Esophagus muscularis mucosa (tissue), 4 donors: Measurements from ENCODE around the gene EGFL7. TPM values are rescaled to one million over a fixed set of nuclear protein-coding genes. Genes with fewer than 3 reads are reported as not detected.

ENCODE experiments used
- DNase-seq: peaks from one replicate; pipeline ENCODE4 v3.0.0-alpha.2; 2017; ENCODE audit errors: extremely low spot score
- H3K27ac ChIP-seq, 4 donors: fragments of 200-600 bp; sonication (generic); replicated peaks in 1 of 4; 1 replicate in 3 of 4; 2 replicates in 1 of 4; pipeline ENCODE4 v1.5.1; 2016 to 2019; ENCODE audit warnings: mild to moderate bottlenecking in 1 of 4
- H3K27me3 ChIP-seq, 4 donors: fragments of 200-600 bp; sonication (generic); one replicate each; pipeline versions ENCODE4 v1.5.1 to v1.6.0; 2016 to 2019
- H3K36me3 ChIP-seq, 4 donors: fragments of 200-600 bp; sonication (generic); one replicate each; pipeline ENCODE4 v1.5.1; 2016 to 2019
- H3K4me1 ChIP-seq, 4 donors: fragments of 200-600 bp; sonication (generic); one replicate each; pipeline ENCODE4 v1.5.1; 2016 to 2019
- H3K4me3 ChIP-seq, 4 donors: fragments of 200-600 bp; sonication (generic); 1 replicate in 2 of 4; 2 replicates in 2 of 4; pipeline ENCODE4 v1.5.1; 2016 to 2019; ENCODE audit warnings: mild to moderate bottlenecking in 4 of 4, moderate library complexity in 1 of 4
- H3K9me3 ChIP-seq, 4 donors: fragments of 200-600 bp; sonication (generic); 1 replicate in 3 of 4; 2 replicates in 1 of 4; pipeline ENCODE4 v1.5.1; 2016 to 2019
- CTCF ChIP-seq, 3 experiments: fragments of 200-600 bp in 2 of 3; fragments of 450-650 bp in 1 of 3; sonication (generic) in 2 of 3; IDR thresholded peaks; one replicate each; pipeline ENCODE4 v1.5.1; 2017 to 2019; ENCODE audit warnings: antibody characterized with exemption in 3 of 3, mild to moderate bottlenecking in 2 of 3, moderate library complexity in 1 of 3
- EP300 ChIP-seq: sonication (generic); formaldehyde crosslinking; IDR thresholded peaks from one replicate; pipeline ENCODE4 v1.6.1; 2017; ENCODE audit warnings: antibody characterized with exemption
- POLR2A ChIP-seq: fragments of 450-650 bp; IDR thresholded peaks from one replicate; pipeline ENCODE4 v1.6.1; 2017; ENCODE audit warnings: antibody characterized with exemption, moderate library complexity, mild to moderate bottlenecking, low read depth
- POLR2AphosphoS5 ChIP-seq, 2 donors: sonication (generic); formaldehyde crosslinking; IDR thresholded peaks; one replicate each; pipeline ENCODE4 v1.6.1; 2017; ENCODE audit warnings: antibody characterized with exemption in 2 of 2
- WGBS: methylation state at CpG from one replicate; pipeline ENCODE4 v1.1.5; 2018; 5-methylcytosine and 5-hydroxymethylcytosine counted together
- intact Hi-C: fragments of 100-400 bp; cut with DNase I; formaldehyde crosslinking; loops from one replicate; pipeline ENCODE4 v1.15.1; 2023
- total RNA-seq, 4 donors: library from RNA; depleted of rRNA; stranded (reverse); fragments of >200 nt; gene quantifications; one replicate each; pipeline versions ENCODE4 v1.1.0 to v1.2.1, GENCODE V29; 2016

The EGFL7 gene
- total RNA-seq, 4 donors from 2014 or later = 33.2 to 134 (median 78.7) TPM

GRCh38 chr9:136661641-136662325 lies 933 bp upstream of the EGFL7 start:
- H3K27ac ChIP-seq = peak overlapping the region in 3 of 4 donors; percentile 65 to 80 (median 72)
- H3K36me3 ChIP-seq = peaks cover 0 to 27% (median 6%) of the 10 kb centered on the region in 4 donors
- 70% methylated on average over 2 of the region's 22 CpGs for WGBS
- H3K4me3 ChIP-seq = peak overlapping the region; percentile 53 to 65 (median 56)
- TF ChIP-seq CTCF (IDR thresholded peaks at IDR 0.05) = no peak
- no peak for TF ChIP-seq POLR2AphosphoS5 (IDR thresholded peaks at IDR 0.05)
- TF ChIP-seq EP300 = no peak
- TF ChIP-seq POLR2A = no peak
- no peaks in the 10 kb centered on the region for H3K9me3 ChIP-seq
- H3K27me3 ChIP-seq = peaks cover 0 to 92% (median 9%) of the 10 kb centered on the region in 4 donors
- H3K4me1 ChIP-seq = peaks cover 3 to 23% (median 21%) of the 10 kb centered on the region in 4 donors
- no peak for DNase-seq
- intact Hi-C loops = no loop called here

DNA sequence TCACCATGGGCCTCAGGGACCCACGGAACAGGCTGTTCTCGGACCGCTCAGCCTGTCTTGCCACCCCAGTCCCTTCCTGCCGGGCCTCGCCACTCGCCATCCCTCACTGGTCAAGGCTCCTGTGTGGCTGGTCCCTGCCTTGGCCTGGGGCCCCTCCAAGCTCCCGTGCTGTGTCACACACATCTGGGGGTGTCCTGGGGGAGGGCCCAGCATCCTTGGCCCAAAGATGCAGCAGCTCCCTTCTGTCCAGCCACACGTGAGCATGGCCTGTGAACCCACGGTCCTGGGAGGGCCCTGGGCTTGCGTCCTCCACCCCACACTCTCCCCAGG lies 425 bp upstream of the EGFL7 start:
- H3K36me3 ChIP-seq = peaks cover 0 to 32% (median 7%) of the 10 kb centered on the region in 4 donors
- 84% methylated on average over 8 of the region's 10 CpGs for WGBS
- no peak for DNase-seq
- peak overlapping the region; percentile 30 to 80 (median 68) for H3K27ac ChIP-seq
- H3K4me3 ChIP-seq = peak overlapping the region; percentile 53 to 65 (median 56)
- TF ChIP-seq POLR2A = no peak
- TF ChIP-seq EP300 = no peak
- TF ChIP-seq CTCF (IDR thresholded peaks at IDR 0.05) = no peak
- TF ChIP-seq POLR2AphosphoS5 (IDR thresholded peaks at IDR 0.05) = no peak
- peaks cover 3 to 22% (median 18%) of the 10 kb centered on the region in 4 donors for H3K4me1 ChIP-seq
- H3K9me3 ChIP-seq = no peaks in the 10 kb centered on the region
- peaks cover 0 to 92% (median 9%) of the 10 kb centered on the region in 4 donors for H3K27me3 ChIP-seq
- intact Hi-C loops = no loop called here

DNA sequence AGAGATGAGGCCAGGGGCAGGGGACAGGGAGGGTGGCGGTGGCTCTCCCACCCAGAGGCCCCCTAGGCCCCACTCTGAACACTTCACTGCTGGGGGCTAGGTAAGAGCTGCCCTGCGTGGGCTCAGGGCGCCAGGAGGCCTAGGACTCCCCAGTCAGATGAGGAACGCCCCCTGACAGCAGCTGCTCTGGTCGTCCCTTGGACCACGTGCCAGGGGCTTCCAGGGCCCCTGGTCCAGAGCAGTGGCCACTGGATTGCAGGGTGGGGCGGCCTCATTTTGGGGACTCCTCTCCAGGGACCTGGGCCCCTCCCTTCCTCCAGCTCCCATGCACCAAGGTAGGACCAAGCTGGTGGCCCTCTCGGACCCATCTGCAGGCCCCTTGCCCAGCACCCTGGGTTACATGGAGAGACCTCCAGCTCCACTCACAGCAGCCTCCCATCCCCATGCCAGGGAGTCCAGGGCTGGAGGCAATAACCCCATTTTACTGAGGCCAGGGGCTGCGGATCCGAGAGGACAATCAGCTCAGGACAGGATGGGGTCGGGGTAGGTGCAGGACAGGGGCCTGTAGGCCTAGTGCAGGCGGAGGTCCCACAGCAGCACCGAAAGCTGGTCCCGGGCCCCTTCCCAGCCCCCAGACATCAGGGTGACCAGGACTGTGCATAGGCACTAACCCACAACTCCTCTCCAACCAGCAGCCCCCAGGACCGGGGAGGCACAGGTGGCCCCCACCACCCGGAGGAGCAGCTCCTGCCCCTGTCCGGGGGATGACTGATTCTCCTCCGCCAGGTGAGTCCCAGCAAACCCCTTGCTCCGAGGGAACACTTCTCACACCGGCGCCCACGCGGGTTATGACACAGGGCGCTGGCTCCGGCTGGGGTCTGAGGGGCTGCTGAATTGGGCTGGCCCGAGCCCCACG lies 1.5 kb downstream of the EGFL7 start:
- H3K27me3 ChIP-seq = peaks cover 0 to 88% (median 7%) of the 10 kb centered on the region in 4 donors
- H3K9me3 ChIP-seq = no peaks in the 10 kb centered on the region
- peaks cover 0 to 51% (median 7%) of the 10 kb centered on the region in 4 donors for H3K36me3 ChIP-seq
- TF ChIP-seq POLR2AphosphoS5 (IDR thresholded peaks at IDR 0.05) (no peak), POLR2A (no peak), CTCF (IDR thresholded peaks at IDR 0.05) (no peak), EP300 (no peak)
- H3K4me3 ChIP-seq = peak overlapping the region; percentile 53 to 65 (median 56)
- intact Hi-C loops = no loop called here
- H3K27ac ChIP-seq = peak overlapping the region; percentile 21 to 78 (median 64)
- peaks cover 3 to 22% (median 14%) of the 10 kb centered on the region in 4 donors for H3K4me1 ChIP-seq
- no peak for DNase-seq
- WGBS = 90% methylated on average over 6 of the region's 27 CpGs

- TF ChIP-seq POLR2AphosphoS5 (IDR thresholded peaks at IDR 0.05) (no peak), CTCF (IDR thresholded peaks at IDR 0.05) (peak in 2 of 3 experiments; percentile 18 to 39), POLR2A (no peak), EP300 (no peak)
- Histone ChIP-seq H3K4me3 (peak overlapping the region; percentile 53 to 65 (median 56)), H3K27me3 (peaks cover 0 to 88% (median 5%) of the 10 kb centered on the region in 4 donors), H3K4me1 (peaks cover 3 to 22% (median 16%) of the 10 kb centered on the region in 4 donors), H3K27ac (peak overlapping the region; percentile 21 to 78 (median 64)), H3K36me3 (peaks cover 0 to 61% (median 7%) of the 10 kb centered on the region in 4 donors), H3K9me3 (no peaks in the 10 kb centered on the region)
- DNase-seq = no peak
- intact Hi-C loops = no loop called here
- WGBS = no CpG with 5 or more reads among the region's 49 CpGs
Observed at GRCh38 chr9:136665111-136665703, 2.5 kb downstream of the EGFL7 start.
